GM23338 (cell line): ENCODE data around the gene ITPRID1. TPM values are rescaled to one million over a fixed set of nuclear protein-coding genes. Genes with fewer than 3 reads are reported as not detected.

Source experiments
- ATAC-seq: fragments of 200-7000 bp; cut with Tn5 transposase; 3 replicates; pipeline ENCODE4 v1.9.1; 2020
- DNase-seq: peaks from one replicate; pipeline ENCODE4 v3.0.0-alpha.2; 2015; ENCODE audit warnings: low spot score
- H2AFZ ChIP-seq: fragments of 200-600 bp; sonication (generic); 2 replicates; pipeline ENCODE4 v1.8.0; 2016; ENCODE audit warnings: antibody characterized with exemption, mild to moderate bottlenecking, moderate library complexity
- H3F3A ChIP-seq: fragments of 200-600 bp; sonication (generic); replicated peaks from 2 replicates; pipeline ENCODE4 v1.8.0; 2017; ENCODE audit warnings: antibody characterized with exemption, mixed run types, low read depth
- H3K27ac ChIP-seq: fragments of 200-600 bp; sonication (generic); 2 replicates; pipeline ENCODE4 v1.6.1; 2016; ENCODE audit warnings: low read depth
- H3K27me3 ChIP-seq: fragments of 200-600 bp; sonication (generic); 2 replicates; pipeline ENCODE4 v1.8.0; 2016; ENCODE audit warnings: mild to moderate bottlenecking, mixed run types, moderate library complexity; ENCODE audit not compliant: insufficient read depth
- H3K36me3 ChIP-seq: fragments of 200-600 bp; sonication (generic); 2 replicates; pipeline ENCODE4 v1.8.0; 2016; ENCODE audit warnings: mild to moderate bottlenecking; ENCODE audit not compliant: insufficient read depth
- H3K4me1 ChIP-seq: fragments of 200-600 bp; sonication (generic); 2 replicates; pipeline ENCODE4 v1.8.0; 2016; ENCODE audit warnings: mild to moderate bottlenecking, moderate library complexity; ENCODE audit not compliant: insufficient read depth
- H3K4me2 ChIP-seq: fragments of 200-600 bp; sonication (generic); 2 replicates; pipeline ENCODE4 v1.7.1; 2017; ENCODE audit warnings: mixed run types
- H3K4me3 ChIP-seq: fragments of 200-600 bp; sonication (generic); 2 replicates; pipeline ENCODE4 v1.6.1; 2016; ENCODE audit warnings: mixed run types
- H3K79me2 ChIP-seq: fragments of 200-600 bp; sonication (generic); replicated peaks from 2 replicates; pipeline ENCODE4 v1.8.0; 2017; ENCODE audit warnings: mild to moderate bottlenecking; ENCODE audit not compliant: insufficient read depth
- H3K9me2 ChIP-seq: fragments of 200-600 bp; sonication (generic); 2 replicates; pipeline ENCODE4 v1.8.0; 2017; ENCODE audit not compliant: insufficient read depth
- H4K20me1 ChIP-seq: fragments of 200-600 bp; sonication (generic); replicated peaks from 2 replicates; pipeline ENCODE4 v1.8.0; 2017; ENCODE audit warnings: mild to moderate bottlenecking; ENCODE audit not compliant: insufficient read depth
- H3K27ac Mint-ChIP-seq: 2 replicates; pipeline ENCODE4 v1.8.0; 2020; ENCODE audit warnings: inconsistent platforms, mild to moderate bottlenecking, moderate library complexity, mixed read lengths
- H3K27me3 Mint-ChIP-seq: 3 replicates; pipeline ENCODE4 v1.8.0; 2022; ENCODE audit warnings: low read depth, mild to moderate bottlenecking, moderate library complexity, mixed read lengths, inconsistent platforms; ENCODE audit not compliant: insufficient read depth, poor library complexity
- H3K36me3 Mint-ChIP-seq: 3 replicates; pipeline ENCODE4 v1.8.0; 2021; ENCODE audit warnings: low read depth, mild to moderate bottlenecking, inconsistent platforms, moderate library complexity, mixed read lengths
- H3K4me1 Mint-ChIP-seq: 3 replicates; pipeline ENCODE4 v1.8.0; 2020; ENCODE audit warnings: mild to moderate bottlenecking, inconsistent platforms, mixed read lengths
- H3K4me3 Mint-ChIP-seq: 3 replicates; pipeline ENCODE4 v1.8.0; 2021; ENCODE audit warnings: moderate library complexity, mild to moderate bottlenecking, inconsistent platforms, mixed read lengths
- H3K9me3 Mint-ChIP-seq: 3 replicates; pipeline ENCODE4 v1.8.0; 2020; ENCODE audit warnings: moderate library complexity, mild to moderate bottlenecking, inconsistent platforms, mixed read lengths
- EZH2 ChIP-seq: fragments of 200-600 bp; sonication (generic); IDR thresholded peaks from one replicate; pipeline ENCODE4 v1.8.0; 2017; ENCODE audit warnings: antibody characterized with exemption, mild to moderate bottlenecking, low read depth; ENCODE audit not compliant: unreplicated experiment
- EZH2phosphoT487 ChIP-seq: fragments of 200-600 bp; sonication (generic); IDR thresholded peaks from one replicate; pipeline ENCODE4 v1.8.1; 2018; ENCODE audit warnings: antibody characterized with exemption; ENCODE audit not compliant: unreplicated experiment
- JUNB ChIP-seq: IDR thresholded peaks from one replicate; pipeline ENCODE4 v1.6.1; 2016; ENCODE audit warnings: antibody characterized with exemption; ENCODE audit not compliant: unreplicated experiment
- NANOG ChIP-seq: IDR thresholded peaks from 2 replicates; pipeline ENCODE4 v1.6.1; 2016; ENCODE audit warnings: antibody characterized with exemption, borderline replicate concordance
- POLR2AphosphoS5 ChIP-seq: IDR thresholded peaks from 2 replicates; pipeline ENCODE4 v1.6.1; 2016; ENCODE audit warnings: antibody characterized with exemption, low read depth
- STAT1 ChIP-seq: IDR thresholded peaks from one replicate; pipeline ENCODE4 v1.6.1; 2016; ENCODE audit warnings: antibody characterized with exemption; ENCODE audit not compliant: unreplicated experiment
- ZNF114 ChIP-seq: fragments of 250-450 bp; sonication (Bioruptor Pico); IDR thresholded peaks from 2 replicates; pipeline ENCODE4 v1.5.0; 2020; ENCODE audit warnings: mild to moderate bottlenecking, moderate library complexity
- polyA plus RNA-seq: library from polyadenylated mRNA; unstranded; fragments of >200 nt; fragmentation: Nextera tagmentation; extraction: Ambion mirVana; gene quantifications from 2 replicates; pipeline ENCODE4 v1.2.1, GENCODE V29; 2016
- total RNA-seq: library from RNA; depleted of rRNA; stranded (reverse); fragments of >200 nt; shearing (Covaris generic); gene quantifications from 2 replicates; pipeline ENCODE4 v1.2.3, GENCODE V29; 2014
- TF ChIP-seq, protein P1 (sequence below), 2 experiments: fragments of 200-600 bp in 1 of 2; sonication (generic) in 1 of 2; conservative IDR thresholded peaks; 2 replicates each; pipeline versions ENCODE4 v1.5.1 to v1.6.1; 2016 to 2017; ENCODE audit warnings: antibody characterized with exemption in 2 of 2, low read depth in 2 of 2, mild to moderate bottlenecking in 2 of 2, moderate library complexity in 1 of 2
- TF ChIP-seq, protein P2 (sequence below): IDR thresholded peaks from one replicate; pipeline ENCODE4 v1.6.1; 2018; ENCODE audit warnings: antibody characterized with exemption; ENCODE audit not compliant: unreplicated experiment

Gene ITPRID1
- total and polyA plus RNA-seq, 2 experiments from 2014 or later = 0.05 to 0.45 TPM

DNA sequence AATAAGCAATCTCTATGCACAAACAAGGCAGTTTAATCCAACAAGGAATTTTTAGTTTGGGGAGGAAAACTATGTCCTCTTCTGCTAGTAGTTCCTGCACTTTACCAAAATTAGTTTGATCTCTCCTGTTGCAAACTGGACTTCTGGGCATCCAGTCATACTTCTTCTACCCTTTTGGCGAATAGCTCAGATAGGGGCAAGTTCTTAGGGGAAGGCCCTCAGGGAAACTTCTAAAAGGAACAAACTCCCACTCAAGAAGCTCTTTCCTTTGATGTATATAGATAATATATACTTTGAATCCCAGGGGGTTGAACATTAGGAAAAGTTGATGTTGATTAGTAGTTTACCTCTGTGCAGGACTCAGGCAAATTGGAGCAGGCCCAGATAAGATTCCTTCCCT is 151.7 kb downstream of the ITPRID1 start:
- H3K27ac ChIP-seq = no peak overlapping the region
- Mint-ChIP-seq H3K36me3 (no peaks in the 10 kb centered on the region), H3K4me3 (no peak overlapping the region), H3K4me1 (peaks cover 17% of the 10 kb centered on the region), H3K27me3 (no peaks in the 10 kb centered on the region), H3K27ac (no peak overlapping the region), H3K9me3 (no peaks in the 10 kb centered on the region)
- H3K9me2 ChIP-seq = no peaks in the 10 kb centered on the region
- H3F3A ChIP-seq = no peaks in the 10 kb centered on the region
- no peaks in the 10 kb centered on the region for H3K79me2 ChIP-seq
- H2AFZ ChIP-seq = no peak overlapping the region
- no peak overlapping the region for H3K4me2 ChIP-seq
- TF ChIP-seq NANOG (no peak), EZH2phosphoT487 (no peak), ZNF114 (CRISPR knock-in tag) (no peak), EZH2 (no peak), STAT1 (no peak), POLR2AphosphoS5 (no peak)
- TF ChIP-seq, protein P1, sequence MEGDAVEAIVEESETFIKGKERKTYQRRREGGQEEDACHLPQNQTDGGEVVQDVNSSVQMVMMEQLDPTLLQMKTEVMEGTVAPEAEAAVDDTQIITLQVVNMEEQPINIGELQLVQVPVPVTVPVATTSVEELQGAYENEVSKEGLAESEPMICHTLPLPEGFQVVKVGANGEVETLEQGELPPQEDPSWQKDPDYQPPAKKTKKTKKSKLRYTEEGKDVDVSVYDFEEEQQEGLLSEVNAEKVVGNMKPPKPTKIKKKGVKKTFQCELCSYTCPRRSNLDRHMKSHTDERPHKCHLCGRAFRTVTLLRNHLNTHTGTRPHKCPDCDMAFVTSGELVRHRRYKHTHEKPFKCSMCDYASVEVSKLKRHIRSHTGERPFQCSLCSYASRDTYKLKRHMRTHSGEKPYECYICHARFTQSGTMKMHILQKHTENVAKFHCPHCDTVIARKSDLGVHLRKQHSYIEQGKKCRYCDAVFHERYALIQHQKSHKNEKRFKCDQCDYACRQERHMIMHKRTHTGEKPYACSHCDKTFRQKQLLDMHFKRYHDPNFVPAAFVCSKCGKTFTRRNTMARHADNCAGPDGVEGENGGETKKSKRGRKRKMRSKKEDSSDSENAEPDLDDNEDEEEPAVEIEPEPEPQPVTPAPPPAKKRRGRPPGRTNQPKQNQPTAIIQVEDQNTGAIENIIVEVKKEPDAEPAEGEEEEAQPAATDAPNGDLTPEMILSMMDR (conservative IDR thresholded peaks at IDR 0.05; ENCODE audit: low read depth in 2 of 2) = no peak
- ATAC-seq = no peak
- H4K20me1 ChIP-seq = no peaks in the 10 kb centered on the region
- no peak overlapping the region for H3K4me3 ChIP-seq
- no peaks in the 10 kb centered on the region for H3K27me3 ChIP-seq
- H3K36me3 ChIP-seq = no peaks in the 10 kb centered on the region
- DNase-seq = no peak
- no peaks in the 10 kb centered on the region for H3K4me1 ChIP-seq

DNA sequence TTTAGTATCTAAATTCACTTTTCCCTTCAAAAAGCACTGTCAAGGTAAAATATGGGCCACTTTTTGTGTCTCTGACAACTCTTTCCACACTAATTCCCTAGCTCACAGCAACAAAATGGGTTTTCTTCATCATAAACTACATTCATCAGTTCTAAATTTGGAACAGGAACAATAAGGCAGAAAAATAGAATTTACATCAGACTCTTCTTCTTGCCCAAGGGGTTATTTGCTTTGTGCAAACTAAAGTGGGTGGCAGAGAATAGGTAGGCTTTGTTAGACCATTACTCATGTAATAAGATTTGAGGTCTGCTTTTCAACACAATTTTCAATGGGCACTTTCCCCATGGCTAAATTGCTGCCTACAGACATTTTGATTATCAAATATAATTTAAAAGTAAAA is 155.6 kb downstream of the ITPRID1 start:
- Histone ChIP-seq H3K79me2 (no peaks in the 10 kb centered on the region), H3K4me3 (no peak overlapping the region), H3F3A (no peaks in the 10 kb centered on the region), H3K4me2 (no peak overlapping the region), H3K4me1 (no peaks in the 10 kb centered on the region), H2AFZ (no peak overlapping the region), H4K20me1 (no peaks in the 10 kb centered on the region), H3K36me3 (no peaks in the 10 kb centered on the region), H3K27ac (no peak overlapping the region), H3K27me3 (no peaks in the 10 kb centered on the region), H3K9me2 (no peaks in the 10 kb centered on the region)
- Mint-ChIP-seq H3K27ac (no peak overlapping the region), H3K36me3 (peaks cover 4% of the 10 kb centered on the region; the same call in 1 of the 3 replicates), H3K4me3 (no peak overlapping the region), H3K4me1 (peaks cover 13% of the 10 kb centered on the region), H3K27me3 (peaks cover 2% of the 10 kb centered on the region), H3K9me3 (peaks cover 8% of the 10 kb centered on the region; the same call in 1 of the 3 replicates)
- ATAC-seq = no peak
- no peak for DNase-seq
- TF ChIP-seq POLR2AphosphoS5 = no peak
- TF ChIP-seq, protein P1 (conservative IDR thresholded peaks at IDR 0.05; ENCODE audit: low read depth in 2 of 2) = no peak
- TF ChIP-seq, protein P2, sequence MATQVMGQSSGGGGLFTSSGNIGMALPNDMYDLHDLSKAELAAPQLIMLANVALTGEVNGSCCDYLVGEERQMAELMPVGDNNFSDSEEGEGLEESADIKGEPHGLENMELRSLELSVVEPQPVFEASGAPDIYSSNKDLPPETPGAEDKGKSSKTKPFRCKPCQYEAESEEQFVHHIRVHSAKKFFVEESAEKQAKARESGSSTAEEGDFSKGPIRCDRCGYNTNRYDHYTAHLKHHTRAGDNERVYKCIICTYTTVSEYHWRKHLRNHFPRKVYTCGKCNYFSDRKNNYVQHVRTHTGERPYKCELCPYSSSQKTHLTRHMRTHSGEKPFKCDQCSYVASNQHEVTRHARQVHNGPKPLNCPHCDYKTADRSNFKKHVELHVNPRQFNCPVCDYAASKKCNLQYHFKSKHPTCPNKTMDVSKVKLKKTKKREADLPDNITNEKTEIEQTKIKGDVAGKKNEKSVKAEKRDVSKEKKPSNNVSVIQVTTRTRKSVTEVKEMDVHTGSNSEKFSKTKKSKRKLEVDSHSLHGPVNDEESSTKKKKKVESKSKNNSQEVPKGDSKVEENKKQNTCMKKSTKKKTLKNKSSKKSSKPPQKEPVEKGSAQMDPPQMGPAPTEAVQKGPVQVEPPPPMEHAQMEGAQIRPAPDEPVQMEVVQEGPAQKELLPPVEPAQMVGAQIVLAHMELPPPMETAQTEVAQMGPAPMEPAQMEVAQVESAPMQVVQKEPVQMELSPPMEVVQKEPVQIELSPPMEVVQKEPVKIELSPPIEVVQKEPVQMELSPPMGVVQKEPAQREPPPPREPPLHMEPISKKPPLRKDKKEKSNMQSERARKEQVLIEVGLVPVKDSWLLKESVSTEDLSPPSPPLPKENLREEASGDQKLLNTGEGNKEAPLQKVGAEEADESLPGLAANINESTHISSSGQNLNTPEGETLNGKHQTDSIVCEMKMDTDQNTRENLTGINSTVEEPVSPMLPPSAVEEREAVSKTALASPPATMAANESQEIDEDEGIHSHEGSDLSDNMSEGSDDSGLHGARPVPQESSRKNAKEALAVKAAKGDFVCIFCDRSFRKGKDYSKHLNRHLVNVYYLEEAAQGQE = no peak
- TF ChIP-seq JUNB = no peak
- no peak for TF ChIP-seq EZH2
- no peak for TF ChIP-seq EZH2phosphoT487
